ENCODE measurements around the gene SLC31A2. TPM values are rescaled to one million over a fixed set of nuclear protein-coding genes. Genes with fewer than 3 reads are reported as not detected.

Gene SLC31A2
- total and polyA plus RNA-seq, 2 donors (not counting 1 experiment from before 2014, with no cell fraction given): 0.67 to 2.3 TPM

- Mint-ChIP-seq H3K4me3 (no peak overlapping the region), H3K4me1 (no peaks in the 10 kb centered on the region), H3K27me3 (no peaks in the 10 kb centered on the region), H3K27ac (no peak overlapping the region), H3K9me3 (ENCODE audit: insufficient read depth) (no peaks in the 10 kb centered on the region)
- DNase-seq: no peak
- POLR2A ChIA-PET: no interaction called here
- Histone ChIP-seq H4K20me1 (ENCODE audit: control insufficient read depth, insufficient read depth, low read length, poor library complexity, severe bottlenecking) (no peaks in the 10 kb centered on the region), H3K36me3 (replicated peaks in 1 of 2; ENCODE audit: control extremely low read depth in 1 of 2, control insufficient read depth in 1 of 2, extremely low read depth in 1 of 2, insufficient read depth in 2 of 2, low read length in 1 of 2) (peaks cover 24 to 60% of the 10 kb centered on the region in 2 experiments), H3K27me3 (replicated peaks in 1 of 4; ENCODE audit: control extremely low read depth in 1 of 4, control insufficient read depth in 3 of 4, insufficient read depth in 4 of 4, low read length in 3 of 4) (no peaks in the 10 kb centered on the region), H3K4me3 (ENCODE audit: control extremely low read depth in 1 of 5, extremely low read depth in 1 of 5, insufficient read depth in 1 of 5, low read depth in 2 of 5, low read length in 4 of 5) (no peak overlapping the region), H3K79me2 (ENCODE audit: control insufficient read depth, insufficient read depth, low read length) (no peaks in the 10 kb centered on the region), H3K9ac (ENCODE audit: low read length) (no peak overlapping the region), H3K4me2 (replicated peaks; ENCODE audit: low read depth, low read length, poor library complexity, severe bottlenecking) (no peak overlapping the region), H3K9me3 (ENCODE audit: control extremely low read depth in 1 of 3, control insufficient read depth in 2 of 3, insufficient read depth in 1 of 3, low read length in 2 of 3) (no peaks in the 10 kb centered on the region), H2AFZ (ENCODE audit: insufficient read depth, low read depth, low read length, poor library complexity, severe bottlenecking) (no peak overlapping the region), H3K27ac (ENCODE audit: low read length in 2 of 2) (no peak overlapping the region), H3K4me1 (ENCODE audit: control insufficient read depth in 2 of 2, insufficient read depth in 2 of 2, low read length in 2 of 2) (no peaks in the 10 kb centered on the region)
- ATAC-seq (ENCODE audit: low read depth): no peak
- intact Hi-C loops (cut with micrococcal nuclease): no loop called here
- WGBS (ENCODE audit: insufficient coverage): 100% methylated on average over 4 of the region's 4 CpGs
- TF ChIP-seq CTCF (IDR thresholded peaks at IDR 0.05): no peak
- no peak for TF ChIP-seq EZH2 (IDR thresholded peaks at IDR 0.05; ENCODE audit: borderline replicate concordance, insufficient read depth, low read depth, low read length, poor library complexity, severe bottlenecking)
- CTCF ChIA-PET: no interaction called here
These were observed 49.0 kb downstream of the SLC31A2 start for GRCh38 chr9:113199683-113200329.

GRCh38 chr9:113205432-113205831, 54.6 kb downstream of the SLC31A2 start:
- H3K27ac Mint-ChIP-seq: no peak overlapping the region
- intact Hi-C loops (cut with micrococcal nuclease): no loop called here
- H3K9me3 ChIP-seq (ENCODE audit: control extremely low read depth in 1 of 3, control insufficient read depth in 2 of 3, insufficient read depth in 1 of 3, low read length in 2 of 3): no peaks in the 10 kb centered on the region
- peaks cover 6% of the 10 kb centered on the region for H3K4me1 Mint-ChIP-seq
- no peaks in the 10 kb centered on the region for H3K27me3 Mint-ChIP-seq
- H3K9me3 Mint-ChIP-seq (ENCODE audit: insufficient read depth): no peaks in the 10 kb centered on the region
- H3K4me3 Mint-ChIP-seq: no peak overlapping the region
- CTCF ChIA-PET: no interaction called here
- POLR2A ChIA-PET: no interaction called here
- 100% methylated on average over 1 of the region's 2 CpGs for WGBS (ENCODE audit: insufficient coverage)
- TF ChIP-seq CTCF (IDR thresholded peaks at IDR 0.05): no peak
- TF ChIP-seq EZH2 (IDR thresholded peaks at IDR 0.05; ENCODE audit: borderline replicate concordance, insufficient read depth, low read depth, low read length, poor library complexity, severe bottlenecking): no peak
- no peak overlapping the region for H3K9ac ChIP-seq (ENCODE audit: low read length)
- H3K4me2 ChIP-seq (replicated peaks; ENCODE audit: low read depth, low read length, poor library complexity, severe bottlenecking): no peak overlapping the region
- DNase-seq (no peak), ATAC-seq (ENCODE audit: low read depth) (no peak)
- no peak overlapping the region for H3K27ac ChIP-seq (ENCODE audit: low read length in 2 of 2)
- no peaks in the 10 kb centered on the region for H3K27me3 ChIP-seq (replicated peaks in 1 of 4; ENCODE audit: control extremely low read depth in 1 of 4, control insufficient read depth in 3 of 4, insufficient read depth in 4 of 4, low read length in 3 of 4)
- H3K79me2 ChIP-seq (ENCODE audit: control insufficient read depth, insufficient read depth, low read length): peaks cover 4% of the 10 kb centered on the region
- no peak overlapping the region for H2AFZ ChIP-seq (ENCODE audit: insufficient read depth, low read depth, low read length, poor library complexity, severe bottlenecking)
- peaks cover 6 to 45% of the 10 kb centered on the region in 2 experiments for H3K36me3 ChIP-seq (replicated peaks in 1 of 2; ENCODE audit: control extremely low read depth in 1 of 2, control insufficient read depth in 1 of 2, extremely low read depth in 1 of 2, insufficient read depth in 2 of 2, low read length in 1 of 2)
- no peaks in the 10 kb centered on the region for H4K20me1 ChIP-seq (ENCODE audit: control insufficient read depth, insufficient read depth, low read length, poor library complexity, severe bottlenecking)
- H3K4me1 ChIP-seq (ENCODE audit: control insufficient read depth in 2 of 2, insufficient read depth in 2 of 2, low read length in 2 of 2): peaks cover 0 to 11% of the 10 kb centered on the region in 2 donors
- H3K4me3 ChIP-seq (ENCODE audit: control extremely low read depth in 1 of 5, extremely low read depth in 1 of 5, insufficient read depth in 1 of 5, low read depth in 2 of 5, low read length in 4 of 5): no peak overlapping the region
